ENCODE results near the gene RELN.

Gene RELN

DNA sequence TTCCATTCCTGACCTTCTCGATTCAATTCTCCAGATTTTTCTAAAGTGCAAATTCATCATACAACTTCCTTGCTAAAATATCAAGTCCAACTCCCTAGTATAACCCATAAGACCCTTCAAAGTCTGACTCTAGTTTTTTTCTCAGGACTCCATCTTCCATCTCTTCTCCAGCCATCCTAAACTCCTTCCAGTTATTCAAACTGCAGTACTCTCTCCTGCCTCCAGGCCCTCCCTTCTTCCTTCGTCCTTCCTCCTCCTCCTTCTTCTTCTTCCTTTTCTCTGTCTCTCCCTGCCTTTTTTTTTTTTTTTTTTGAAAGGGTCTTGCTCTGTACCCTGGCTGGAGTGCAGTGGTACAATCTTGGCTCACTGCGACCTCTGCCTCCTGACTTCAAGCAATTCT, 111.9 kb downstream of the RELN start:
- H3K27me3 Mint-ChIP-seq: peaks cover 5% of the 10 kb centered on the region
- H3K27ac Mint-ChIP-seq: no peak overlapping the region
- no peaks in the 10 kb centered on the region for H3K36me3 Mint-ChIP-seq
- H3K4me1 Mint-ChIP-seq (ENCODE audit: low read depth): no peaks in the 10 kb centered on the region
- H3K4me3 Mint-ChIP-seq: no peak overlapping the region
- no peaks in the 10 kb centered on the region for H3K9me3 Mint-ChIP-seq (ENCODE audit: low read depth)

DNA sequence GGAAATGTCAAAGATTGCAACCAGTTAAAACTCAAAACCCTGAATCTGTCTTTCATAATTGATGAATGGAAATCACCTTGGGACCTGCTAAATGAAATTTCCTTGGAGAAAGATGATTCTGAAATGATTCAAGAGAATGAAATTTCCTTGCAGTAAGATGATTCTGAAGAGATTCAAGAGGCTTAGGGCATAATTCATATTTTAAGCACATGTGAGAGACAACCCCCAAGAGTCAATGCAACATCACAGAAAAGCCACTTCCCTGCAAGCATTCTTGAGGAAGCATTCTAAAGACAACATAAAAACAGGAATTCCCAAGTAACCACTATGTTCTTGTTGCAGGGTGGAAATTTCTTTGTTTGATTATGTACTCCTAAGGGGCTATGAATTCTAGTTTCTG, 113.7 kb downstream of the RELN start:
- Mint-ChIP-seq H3K27me3 (peaks cover 2% of the 10 kb centered on the region), H3K36me3 (no peaks in the 10 kb centered on the region), H3K27ac (no peak overlapping the region), H3K9me3 (ENCODE audit: low read depth) (peaks cover 3% of the 10 kb centered on the region), H3K4me1 (ENCODE audit: low read depth) (no peaks in the 10 kb centered on the region), H3K4me3 (no peak overlapping the region)

DNA sequence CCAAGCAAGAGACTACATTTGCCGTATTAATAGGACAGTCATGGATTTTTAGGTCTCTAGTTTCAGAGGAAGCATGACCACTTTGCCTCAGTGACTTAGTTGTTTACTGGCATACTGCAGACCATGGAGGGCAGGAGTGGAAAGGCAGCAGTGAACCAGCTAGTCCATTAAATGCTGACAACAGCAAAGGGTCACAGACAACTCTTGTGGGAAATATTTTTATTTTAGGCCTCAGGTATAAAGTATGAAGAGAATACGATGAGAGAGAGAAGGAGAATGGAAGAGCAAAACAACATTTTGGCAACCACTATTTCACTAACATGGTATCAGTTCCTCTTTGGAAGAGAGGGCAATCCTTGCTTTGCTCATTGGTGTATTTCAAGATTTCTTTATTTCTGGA, 118.0 kb downstream of the RELN start:
- Mint-ChIP-seq H3K27ac (no peak overlapping the region), H3K4me3 (no peak overlapping the region), H3K36me3 (no peaks in the 10 kb centered on the region), H3K9me3 (ENCODE audit: low read depth) (peaks cover 3% of the 10 kb centered on the region), H3K27me3 (no peaks in the 10 kb centered on the region), H3K4me1 (ENCODE audit: low read depth) (no peaks in the 10 kb centered on the region)

DNA sequence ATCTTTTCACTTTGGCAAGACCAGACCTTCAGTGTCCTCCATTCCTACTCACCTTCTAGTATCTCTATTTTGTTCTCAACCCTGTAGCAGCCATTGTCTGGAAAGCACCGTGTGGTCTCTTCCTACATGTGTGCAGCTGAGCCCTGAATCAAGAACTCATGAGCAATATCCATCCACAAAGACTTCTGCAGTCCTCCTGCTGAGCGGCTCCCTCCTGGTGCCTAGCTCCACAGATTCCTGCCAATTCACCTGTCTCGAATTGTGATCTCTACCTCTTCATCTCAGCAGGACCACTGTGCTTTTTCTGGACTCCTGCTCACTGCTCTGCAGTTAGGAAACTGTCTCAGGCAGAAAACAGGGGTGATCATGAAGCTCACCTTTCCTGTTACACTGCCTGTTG, 118.8 kb downstream of the RELN start:
- peaks cover 3% of the 10 kb centered on the region for H3K9me3 Mint-ChIP-seq (ENCODE audit: low read depth)
- no peaks in the 10 kb centered on the region for H3K27me3 Mint-ChIP-seq
- H3K36me3 Mint-ChIP-seq: no peaks in the 10 kb centered on the region
- H3K4me1 Mint-ChIP-seq (ENCODE audit: low read depth): no peaks in the 10 kb centered on the region
- H3K4me3 Mint-ChIP-seq: no peak overlapping the region
- H3K27ac Mint-ChIP-seq: no peak overlapping the region

DNA sequence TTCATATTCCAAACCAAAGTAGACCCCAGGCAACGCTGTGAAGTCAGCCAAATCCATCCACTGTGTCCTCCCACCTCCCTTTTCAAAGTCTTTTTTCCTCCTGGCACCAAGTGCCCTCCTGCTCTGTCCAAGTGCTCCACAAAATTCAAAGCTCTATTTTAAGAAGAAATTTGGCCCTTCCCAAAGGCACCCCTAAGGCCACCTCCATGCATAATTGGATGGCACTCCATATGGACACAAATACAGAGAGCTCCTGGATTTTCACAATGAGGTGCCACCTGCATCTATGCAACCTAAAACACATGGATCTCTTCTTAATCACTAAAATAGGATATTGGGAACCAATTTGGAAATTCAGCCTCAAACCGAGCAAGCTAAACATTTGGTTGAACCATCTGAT, 121.6 kb downstream of the RELN start:
- H3K27me3 Mint-ChIP-seq: peaks cover 4% of the 10 kb centered on the region

DNA sequence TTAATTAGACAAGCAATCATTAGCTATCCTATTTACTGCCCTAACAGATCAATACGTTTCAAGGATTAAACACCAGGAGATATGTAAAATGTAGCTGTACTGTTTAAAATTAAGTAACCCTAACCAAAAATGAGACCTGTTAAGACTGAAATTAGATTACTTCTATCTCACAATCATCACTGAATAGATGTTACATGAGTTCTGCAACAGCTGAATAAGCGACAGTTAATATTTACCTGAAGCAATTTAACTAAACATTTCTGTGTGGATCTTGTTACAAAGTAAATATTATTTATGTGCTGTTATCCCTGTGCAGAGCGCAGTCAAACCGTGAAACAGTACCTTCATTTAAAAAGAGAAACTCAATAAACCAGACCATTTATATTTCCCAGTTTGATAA, 122.5 kb downstream of the RELN start:
- H3K4me3 Mint-ChIP-seq: no peak overlapping the region
- peaks cover 4% of the 10 kb centered on the region for H3K27me3 Mint-ChIP-seq
- peaks cover 3% of the 10 kb centered on the region for H3K9me3 Mint-ChIP-seq (ENCODE audit: low read depth)
- no peaks in the 10 kb centered on the region for H3K36me3 Mint-ChIP-seq
- H3K4me1 Mint-ChIP-seq (ENCODE audit: low read depth): no peaks in the 10 kb centered on the region
- H3K27ac Mint-ChIP-seq: no peak overlapping the region

More for the DNA sequence above, 121.6 kb downstream of the RELN start:
- Mint-ChIP-seq H3K9me3 (ENCODE audit: low read depth) (peaks cover 3% of the 10 kb centered on the region), H3K27ac (no peak overlapping the region), H3K4me3 (no peak overlapping the region), H3K36me3 (no peaks in the 10 kb centered on the region), H3K4me1 (ENCODE audit: low read depth) (no peaks in the 10 kb centered on the region)

DNA sequence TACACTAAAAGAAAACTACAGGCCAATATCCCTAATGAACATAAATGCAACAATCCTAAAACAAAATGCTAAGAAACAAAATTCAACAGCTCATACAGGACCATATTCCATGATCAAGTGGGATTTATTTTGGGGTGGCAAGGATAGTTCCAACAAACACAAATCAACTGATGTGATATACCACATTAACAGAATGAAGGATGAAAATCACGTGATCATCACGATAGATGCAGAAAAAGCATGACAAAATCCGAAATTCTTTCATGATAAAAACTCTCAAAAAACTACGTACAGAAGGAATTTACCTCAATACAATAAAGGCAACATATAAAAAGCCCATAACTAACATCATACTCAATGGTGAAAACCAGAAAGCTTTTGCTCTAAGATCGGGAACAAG, 124.0 kb downstream of the RELN start:
- Mint-ChIP-seq H3K36me3 (no peaks in the 10 kb centered on the region), H3K27ac (no peak overlapping the region), H3K9me3 (ENCODE audit: low read depth) (no peaks in the 10 kb centered on the region), H3K4me1 (ENCODE audit: low read depth) (no peaks in the 10 kb centered on the region), H3K4me3 (no peak overlapping the region), H3K27me3 (peaks cover 4% of the 10 kb centered on the region)

DNA sequence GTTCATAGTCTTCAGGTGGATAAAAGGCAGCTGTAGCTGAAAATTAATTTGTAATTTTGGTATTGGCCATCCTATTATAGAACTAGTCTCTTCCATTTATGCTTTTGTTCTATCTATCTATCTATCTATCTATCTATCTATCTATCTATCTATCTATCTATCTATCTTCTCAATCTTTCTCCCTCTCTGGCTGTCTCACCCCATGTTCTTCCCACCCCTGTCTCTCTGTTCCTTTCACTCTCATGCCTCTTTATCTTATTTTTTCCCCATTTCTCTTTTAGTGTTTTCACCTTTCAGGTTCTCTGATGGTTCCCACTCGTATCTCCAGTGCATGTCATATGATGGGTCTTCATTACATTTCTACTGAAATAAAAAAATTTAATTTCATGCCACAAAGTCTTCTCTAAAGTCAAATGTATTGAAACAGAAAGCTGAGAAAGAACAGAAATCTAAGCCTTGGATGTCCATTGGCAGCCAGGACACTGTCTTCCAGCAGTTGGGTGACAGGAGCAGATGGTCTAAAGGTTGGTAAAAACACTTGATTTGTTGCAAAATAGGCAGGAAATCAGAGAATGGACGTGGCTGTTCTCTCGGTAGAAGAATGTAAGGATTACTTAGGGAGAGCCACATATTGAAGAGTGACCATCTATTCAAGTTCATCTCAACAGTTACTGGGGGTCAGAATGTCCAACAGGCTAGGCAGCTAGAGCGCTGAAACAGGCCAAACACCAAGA, 127.0 kb downstream of the RELN start:
- Mint-ChIP-seq H3K9me3 (ENCODE audit: low read depth) (no peaks in the 10 kb centered on the region), H3K36me3 (no peaks in the 10 kb centered on the region), H3K4me3 (no peak overlapping the region), H3K27ac (no peak overlapping the region), H3K27me3 (peaks cover 9% of the 10 kb centered on the region), H3K4me1 (ENCODE audit: low read depth) (no peaks in the 10 kb centered on the region)

DNA sequence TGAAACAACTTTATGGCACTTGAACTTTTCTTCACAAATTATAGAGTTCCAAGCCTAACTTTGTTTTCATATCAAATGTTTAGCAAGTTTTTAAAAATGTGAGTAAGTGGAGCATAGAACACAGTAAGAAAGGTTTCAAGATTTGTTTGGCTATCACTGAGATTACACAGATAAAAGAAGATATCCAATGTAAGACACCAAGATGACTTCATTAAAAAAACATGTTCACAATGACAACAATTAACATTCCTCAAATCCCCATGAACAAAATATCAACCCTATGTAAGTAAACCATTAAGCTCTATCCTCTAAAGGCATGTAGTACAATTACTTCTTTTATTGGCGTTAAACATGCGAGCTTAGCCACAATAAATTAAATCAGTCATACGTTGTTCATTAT, 129.7 kb downstream of the RELN start:
- H3K27me3 Mint-ChIP-seq: peaks cover 14% of the 10 kb centered on the region
- H3K27ac Mint-ChIP-seq: no peak overlapping the region
- no peaks in the 10 kb centered on the region for H3K4me1 Mint-ChIP-seq (ENCODE audit: low read depth)
- no peaks in the 10 kb centered on the region for H3K36me3 Mint-ChIP-seq
- no peak overlapping the region for H3K4me3 Mint-ChIP-seq
- no peaks in the 10 kb centered on the region for H3K9me3 Mint-ChIP-seq (ENCODE audit: low read depth)

DNA sequence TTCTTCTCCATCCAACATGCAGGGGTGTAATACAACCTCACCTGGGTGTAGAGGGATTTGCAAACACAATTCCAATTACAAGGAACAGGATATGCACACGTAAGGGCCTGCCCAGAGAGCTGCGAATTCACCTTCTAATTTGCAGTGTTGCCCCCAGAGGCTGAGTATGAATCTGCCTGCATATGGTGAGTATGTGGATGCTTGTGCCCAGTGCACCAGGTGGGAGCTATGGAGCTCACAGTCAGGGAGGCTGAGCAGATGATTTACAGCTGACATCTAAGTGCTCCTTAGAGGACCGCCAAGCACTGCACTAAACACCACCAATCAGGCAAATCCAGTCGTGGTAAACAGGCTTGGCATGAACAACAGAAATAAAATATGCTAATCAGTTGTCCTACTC, 132.0 kb downstream of the RELN start:
- no peak overlapping the region for H3K4me3 Mint-ChIP-seq
- H3K27ac Mint-ChIP-seq: no peak overlapping the region
- no peaks in the 10 kb centered on the region for H3K36me3 Mint-ChIP-seq
- peaks cover 11% of the 10 kb centered on the region for H3K27me3 Mint-ChIP-seq
- no peaks in the 10 kb centered on the region for H3K4me1 Mint-ChIP-seq (ENCODE audit: low read depth)
- no peaks in the 10 kb centered on the region for H3K9me3 Mint-ChIP-seq (ENCODE audit: low read depth)

DNA sequence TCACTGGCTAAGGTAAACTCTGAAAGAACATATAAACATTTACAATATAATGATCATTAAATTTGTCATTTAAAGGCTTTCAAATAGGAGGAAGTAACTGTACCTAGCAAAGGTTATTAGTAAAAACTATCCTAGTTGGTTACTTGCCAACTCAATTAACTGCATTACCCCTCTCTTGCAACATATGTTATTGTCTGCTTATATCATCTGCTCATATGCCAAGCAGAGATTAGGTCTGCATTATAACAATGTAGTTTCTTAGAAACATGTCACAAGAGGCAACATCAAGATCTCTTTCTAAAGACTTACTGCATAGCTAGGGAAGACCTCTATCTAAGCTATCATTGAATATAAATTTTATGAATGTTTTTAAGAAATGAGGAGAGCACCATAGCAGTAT, 132.5 kb downstream of the RELN start:
- H3K27ac Mint-ChIP-seq: no peak overlapping the region
- no peaks in the 10 kb centered on the region for H3K4me1 Mint-ChIP-seq (ENCODE audit: low read depth)
- no peaks in the 10 kb centered on the region for H3K9me3 Mint-ChIP-seq (ENCODE audit: low read depth)
- H3K27me3 Mint-ChIP-seq: peaks cover 11% of the 10 kb centered on the region
- no peak overlapping the region for H3K4me3 Mint-ChIP-seq
- no peaks in the 10 kb centered on the region for H3K36me3 Mint-ChIP-seq

DNA sequence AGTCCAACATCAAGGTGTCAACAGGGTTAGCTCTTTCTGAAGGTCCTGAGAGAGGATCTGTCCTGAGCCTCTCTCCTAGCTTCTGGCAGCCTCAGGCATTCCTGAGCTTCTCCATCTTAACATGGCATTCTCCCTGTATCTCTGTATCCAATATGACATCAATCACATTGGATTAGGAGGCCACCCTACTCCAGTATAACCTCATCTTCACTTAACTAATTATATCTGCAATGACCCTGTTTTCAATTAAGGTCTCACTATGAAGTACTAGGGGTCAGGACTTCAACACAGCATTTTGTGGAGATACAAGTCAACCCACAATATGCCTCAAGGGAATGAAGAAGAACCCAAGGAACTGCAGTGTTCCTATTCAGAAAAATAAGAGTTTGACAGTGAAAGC, 133.8 kb downstream of the RELN start:
- H3K27ac Mint-ChIP-seq: no peak overlapping the region
- H3K27me3 Mint-ChIP-seq: peaks cover 11% of the 10 kb centered on the region
- no peak overlapping the region for H3K4me3 Mint-ChIP-seq
- no peaks in the 10 kb centered on the region for H3K36me3 Mint-ChIP-seq
- no peaks in the 10 kb centered on the region for H3K4me1 Mint-ChIP-seq (ENCODE audit: low read depth)
- peaks cover 5% of the 10 kb centered on the region for H3K9me3 Mint-ChIP-seq (ENCODE audit: low read depth)

DNA sequence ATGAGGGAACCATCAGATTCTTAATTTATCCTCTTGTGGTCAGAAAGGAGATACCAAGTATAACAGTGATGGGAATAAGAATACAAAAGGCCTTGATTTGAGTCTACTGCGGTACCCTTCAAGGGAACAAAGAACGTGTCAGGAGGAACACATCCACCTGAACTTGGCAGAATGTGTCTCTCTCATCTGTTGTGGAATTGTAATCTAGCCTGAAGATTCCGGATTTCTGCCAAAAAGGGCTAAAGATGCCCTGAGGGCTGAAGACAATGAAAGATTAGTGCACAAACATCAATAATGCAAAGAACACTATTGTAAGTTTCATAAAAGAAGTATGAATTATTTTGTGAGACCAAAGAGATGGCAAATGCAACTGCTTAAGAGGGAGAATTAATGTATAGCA, 134.8 kb downstream of the RELN start:
- no peaks in the 10 kb centered on the region for H3K36me3 Mint-ChIP-seq
- no peaks in the 10 kb centered on the region for H3K4me1 Mint-ChIP-seq (ENCODE audit: low read depth)
- H3K9me3 Mint-ChIP-seq (ENCODE audit: low read depth): peaks cover 6% of the 10 kb centered on the region
- H3K4me3 Mint-ChIP-seq: no peak overlapping the region
- H3K27me3 Mint-ChIP-seq: peaks cover 11% of the 10 kb centered on the region
- no peak overlapping the region for H3K27ac Mint-ChIP-seq

DNA sequence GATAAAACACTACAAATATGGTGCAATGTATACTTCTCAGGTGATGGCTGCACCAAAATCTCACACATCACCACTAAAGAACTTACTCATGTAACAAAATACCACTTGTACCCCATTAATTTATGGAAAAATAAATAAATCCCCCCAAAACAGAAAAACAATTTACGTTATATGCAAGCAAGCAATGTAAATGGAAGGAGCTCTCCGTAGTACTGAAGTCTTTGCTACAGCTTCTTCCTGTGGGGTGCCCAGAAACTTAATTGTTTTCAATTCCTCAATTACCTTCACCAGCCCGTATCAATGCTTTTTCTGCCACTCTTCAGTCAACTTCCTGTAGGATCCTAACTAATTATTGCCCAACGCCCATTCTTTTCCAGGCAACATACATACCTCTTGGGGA, 138.1 kb downstream of the RELN start:
- H3K4me1 Mint-ChIP-seq (ENCODE audit: low read depth): no peaks in the 10 kb centered on the region

DNA sequence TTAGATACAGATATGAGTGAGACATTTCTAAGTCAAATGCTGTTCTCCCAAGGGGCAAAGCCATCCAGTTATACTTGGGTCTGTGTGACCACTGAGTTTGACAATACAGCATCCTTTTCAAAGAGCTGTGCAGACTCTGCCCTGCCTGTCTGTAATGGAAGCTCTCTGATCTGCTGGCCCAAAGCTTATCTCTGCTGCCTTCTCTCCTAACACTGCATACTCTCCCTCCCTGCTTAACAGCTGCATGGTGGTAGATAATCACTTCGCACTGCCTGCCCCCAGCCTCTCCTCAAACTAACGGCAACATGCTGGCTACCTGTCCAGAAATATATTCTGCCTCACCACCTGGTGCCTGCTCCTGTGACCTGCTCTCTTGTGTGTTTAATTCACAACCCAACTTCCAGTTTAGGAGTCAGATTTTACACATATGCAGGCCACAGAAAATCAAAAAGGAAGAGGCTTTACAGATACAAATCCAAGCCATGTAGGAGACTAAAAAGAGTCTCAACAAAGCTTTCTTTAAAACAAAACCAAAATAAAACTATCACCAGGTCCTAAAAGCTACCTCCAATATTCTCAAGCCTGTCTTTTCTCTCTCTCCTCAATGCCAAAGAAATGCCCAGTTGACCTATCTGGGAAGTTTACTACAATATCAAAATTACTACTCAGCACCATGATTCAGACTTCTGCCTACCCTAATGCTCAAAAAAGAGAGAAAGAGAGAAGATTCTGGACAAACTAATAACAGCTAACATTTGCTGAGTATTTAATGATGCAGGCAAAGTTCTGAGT, 145.6 kb downstream of the RELN start:
- Mint-ChIP-seq H3K36me3 (no peaks in the 10 kb centered on the region), H3K4me1 (ENCODE audit: low read depth) (no peaks in the 10 kb centered on the region), H3K27me3 (no peaks in the 10 kb centered on the region), H3K27ac (no peak overlapping the region), H3K9me3 (ENCODE audit: low read depth) (peaks cover 3% of the 10 kb centered on the region), H3K4me3 (no peak overlapping the region)

More for the DNA sequence above, 138.1 kb downstream of the RELN start:
- no peaks in the 10 kb centered on the region for H3K36me3 Mint-ChIP-seq
- H3K27me3 Mint-ChIP-seq: peaks cover 6% of the 10 kb centered on the region
- no peak overlapping the region for H3K27ac Mint-ChIP-seq
- peaks cover 6% of the 10 kb centered on the region for H3K9me3 Mint-ChIP-seq (ENCODE audit: low read depth)
- no peak overlapping the region for H3K4me3 Mint-ChIP-seq

DNA sequence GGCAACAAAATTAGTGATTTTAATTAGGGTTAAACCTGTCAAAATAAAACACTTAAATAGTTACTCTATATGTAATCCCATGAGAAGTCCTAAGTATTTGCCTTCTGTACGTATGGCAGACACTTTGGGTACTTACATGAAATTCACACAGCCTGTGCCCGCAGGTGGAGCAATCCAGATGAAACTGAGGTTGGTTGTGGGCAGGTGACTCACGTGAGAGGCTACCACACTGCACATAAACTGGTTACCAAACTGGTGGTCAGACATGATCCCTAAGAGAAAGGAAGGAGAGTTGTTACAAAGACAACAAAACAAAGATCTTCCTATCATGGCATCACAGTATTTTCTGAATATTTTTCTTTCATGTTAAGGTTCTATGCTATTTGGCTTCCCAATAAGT, 156.1 kb downstream of the RELN start:
- H3K4me3 Mint-ChIP-seq: no peak overlapping the region
- no peaks in the 10 kb centered on the region for H3K27me3 Mint-ChIP-seq

More for the DNA sequence above, 156.1 kb downstream of the RELN start:
- no peak overlapping the region for H3K27ac Mint-ChIP-seq
- no peaks in the 10 kb centered on the region for H3K36me3 Mint-ChIP-seq
- H3K4me1 Mint-ChIP-seq (ENCODE audit: low read depth): no peaks in the 10 kb centered on the region
- H3K9me3 Mint-ChIP-seq (ENCODE audit: low read depth): no peaks in the 10 kb centered on the region
